HG03439 (cell line): ENCODE measurements around the gene THBS1.

ENCODE experiments used
- ATAC-seq: cut with Tn5 transposase; IDR thresholded peaks from one replicate; pipeline ENCODE4 v1.9.1; 2021; ENCODE audit warnings: mild to moderate bottlenecking, moderate library complexity; ENCODE audit not compliant: unreplicated experiment

The THBS1 gene

DNA sequence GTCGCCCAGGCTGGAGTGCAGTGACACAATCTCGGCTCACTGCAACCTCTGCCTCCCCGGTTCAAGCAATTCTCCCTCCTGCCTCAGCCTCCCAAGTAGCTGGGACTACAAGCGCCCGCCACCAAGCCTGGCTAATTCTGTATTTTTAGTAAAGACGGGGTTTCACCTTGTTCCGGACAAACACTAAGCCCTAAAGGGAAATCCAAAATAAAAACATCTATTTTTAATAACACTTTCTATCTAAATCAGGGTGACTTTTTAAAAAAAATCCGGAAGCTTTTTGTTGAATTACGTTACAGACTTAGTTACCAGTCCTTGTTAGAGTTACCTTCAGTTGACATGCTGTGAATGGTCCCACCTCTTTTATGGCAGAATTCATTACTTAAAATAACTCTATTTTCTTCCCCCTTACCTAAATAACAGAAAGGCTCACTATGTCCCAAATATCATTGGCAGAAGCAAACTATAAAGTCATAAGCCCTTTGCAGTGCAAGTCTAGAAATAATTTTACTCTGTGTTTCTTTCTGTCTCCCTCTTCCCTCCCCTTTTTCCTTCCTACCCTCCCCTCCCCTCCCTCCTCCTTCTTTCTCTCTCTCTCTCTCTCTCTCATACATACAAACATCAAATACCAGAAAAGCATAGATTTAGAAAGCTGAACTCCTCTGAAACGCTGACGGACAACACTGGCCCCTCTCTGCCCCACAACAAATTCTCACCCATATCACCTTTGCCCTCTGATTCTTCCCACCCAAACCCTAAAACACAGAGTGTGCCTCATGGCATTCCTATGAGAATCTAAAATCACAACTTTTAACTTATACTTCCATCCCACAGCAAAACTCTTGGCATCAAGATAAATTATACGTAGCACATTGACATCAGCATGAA lies 18.3 kb downstream of the THBS1 start:
- ATAC-seq: no peak

DNA sequence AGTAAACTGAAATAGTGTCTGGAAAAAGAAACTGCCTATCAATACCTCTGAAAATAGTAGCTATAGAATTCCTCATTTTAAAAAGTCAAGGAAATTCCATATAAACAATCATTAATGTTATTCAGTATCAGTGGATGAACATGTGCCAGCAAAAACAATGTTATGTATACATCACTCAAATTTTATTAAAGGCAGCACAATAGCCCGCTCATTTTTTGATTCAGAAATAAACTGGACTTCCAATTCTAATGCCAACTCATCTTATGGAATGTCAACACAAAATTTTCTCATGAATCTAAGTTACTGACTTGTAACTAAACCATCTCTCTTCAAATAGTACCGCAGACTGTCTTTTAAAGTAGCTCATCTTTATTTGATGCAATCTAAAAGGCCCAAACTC lies 19.0 kb downstream of the THBS1 start:
- ATAC-seq: no peak

DNA sequence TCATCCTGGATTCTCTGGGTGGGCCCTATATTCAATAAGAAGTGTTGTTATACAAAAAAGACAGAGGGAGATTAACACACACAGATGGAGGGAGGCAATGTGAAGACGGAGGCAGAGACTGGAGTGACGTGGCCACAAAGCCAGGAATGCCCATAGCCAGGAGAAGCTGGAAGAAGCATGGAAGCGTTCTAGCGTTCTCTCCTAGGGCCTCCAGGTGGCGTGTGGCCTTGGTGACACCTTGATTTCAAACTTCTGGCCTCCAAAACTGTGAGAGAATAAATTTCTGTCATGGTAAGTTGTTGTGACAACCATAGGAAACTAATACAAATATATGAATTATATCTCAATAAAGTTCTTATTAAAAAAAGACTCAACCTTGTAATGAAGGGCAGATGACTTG lies 21.3 kb downstream of the THBS1 start:
- no peak for ATAC-seq

DNA sequence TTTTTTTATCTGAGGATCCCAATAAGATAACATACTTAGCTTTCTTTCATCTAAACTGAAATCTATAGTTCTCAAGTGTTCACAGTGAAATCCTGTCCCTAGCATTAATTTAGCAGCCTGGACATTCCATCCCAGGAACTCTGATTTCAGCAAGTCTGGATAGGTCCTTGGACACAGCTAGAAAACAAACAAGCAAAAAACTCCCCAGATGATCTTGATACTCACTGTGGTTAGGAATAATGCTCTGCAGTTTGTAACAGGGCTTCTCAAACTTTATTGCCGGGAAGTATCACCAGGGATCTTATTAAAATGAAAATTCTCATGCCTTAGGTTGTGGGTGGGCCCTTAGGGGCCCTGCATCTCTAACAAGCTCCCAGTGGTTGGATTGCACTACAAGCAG lies 24.3 kb downstream of the THBS1 start:
- no peak for ATAC-seq

DNA sequence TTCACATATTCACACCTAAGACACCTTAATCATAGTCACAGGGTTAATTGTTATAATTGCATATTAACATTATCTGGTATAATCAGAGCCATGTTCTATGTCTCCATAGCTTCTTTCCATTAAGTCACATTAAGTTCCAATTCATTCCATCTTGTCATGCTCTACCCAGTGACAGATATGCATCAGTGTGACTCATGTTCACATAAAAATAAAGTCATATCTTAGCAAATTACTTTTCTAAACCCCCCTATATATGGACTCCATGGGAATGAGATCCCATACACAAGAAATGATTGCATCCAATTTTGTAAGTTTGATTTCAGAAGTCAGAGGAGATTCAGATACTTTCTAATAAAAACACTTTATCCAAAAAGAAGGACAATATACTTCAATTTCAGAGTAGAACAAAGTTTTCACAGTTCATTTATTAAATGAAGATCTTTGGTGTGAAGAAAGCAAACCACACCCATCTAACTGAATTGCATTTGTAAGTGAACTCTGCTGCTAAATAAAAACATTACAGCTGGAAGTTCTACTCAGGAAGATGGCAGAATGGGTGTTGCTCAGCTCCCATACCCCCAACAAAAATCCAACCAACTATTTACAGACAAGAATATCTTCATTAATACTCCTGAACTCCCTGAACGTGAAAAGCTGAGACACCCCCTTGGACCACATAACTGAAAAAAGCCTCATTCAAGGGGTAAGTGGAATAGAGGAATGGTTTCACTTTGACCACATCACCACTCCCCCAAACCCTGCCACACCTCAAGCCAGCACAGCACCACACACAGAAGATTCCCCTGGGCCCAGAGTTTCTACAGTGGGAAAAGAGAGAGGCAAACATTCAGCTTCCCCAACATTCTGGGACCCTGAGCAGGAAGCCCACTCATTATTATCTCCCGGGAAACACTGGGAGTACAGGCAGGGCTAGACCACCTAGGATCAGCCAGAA lies 27.6 kb downstream of the THBS1 start:
- no peak for ATAC-seq

DNA sequence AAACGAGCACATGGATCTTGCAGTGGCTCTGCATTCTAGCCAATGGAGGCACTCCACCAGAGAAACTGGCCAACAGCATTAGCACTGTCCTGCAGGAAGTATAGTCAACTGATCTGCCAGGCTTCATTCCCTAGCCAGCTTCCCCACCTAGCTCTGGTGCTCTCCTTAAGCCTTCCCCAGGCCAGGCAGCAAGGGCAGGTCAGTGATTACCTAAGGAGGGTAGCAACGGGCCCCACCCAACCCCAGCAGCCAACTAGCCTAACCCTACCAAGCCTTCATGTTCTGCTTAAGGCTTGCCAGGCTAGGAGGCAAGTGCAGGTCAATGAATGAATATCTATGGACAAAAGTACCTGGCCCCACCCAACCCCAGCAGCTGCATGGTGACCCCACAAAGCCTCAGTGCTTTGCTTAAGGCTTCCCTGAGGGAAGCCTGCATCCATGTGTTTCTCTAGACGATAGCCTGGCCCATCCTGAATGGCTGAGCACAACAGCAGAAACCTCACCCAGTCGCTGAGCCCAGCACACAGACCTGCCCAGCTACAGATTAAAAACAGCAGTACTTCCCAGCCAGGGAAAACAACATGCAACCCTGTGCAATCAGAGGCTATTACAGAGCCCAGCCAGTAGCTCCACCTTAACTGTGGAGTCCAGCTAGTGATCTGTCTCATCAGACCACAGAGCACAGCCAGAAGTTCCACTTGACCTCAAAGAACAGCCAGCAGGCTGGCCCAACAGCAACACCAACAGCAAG lies 28.5 kb downstream of the THBS1 start:
- no peak for ATAC-seq

DNA sequence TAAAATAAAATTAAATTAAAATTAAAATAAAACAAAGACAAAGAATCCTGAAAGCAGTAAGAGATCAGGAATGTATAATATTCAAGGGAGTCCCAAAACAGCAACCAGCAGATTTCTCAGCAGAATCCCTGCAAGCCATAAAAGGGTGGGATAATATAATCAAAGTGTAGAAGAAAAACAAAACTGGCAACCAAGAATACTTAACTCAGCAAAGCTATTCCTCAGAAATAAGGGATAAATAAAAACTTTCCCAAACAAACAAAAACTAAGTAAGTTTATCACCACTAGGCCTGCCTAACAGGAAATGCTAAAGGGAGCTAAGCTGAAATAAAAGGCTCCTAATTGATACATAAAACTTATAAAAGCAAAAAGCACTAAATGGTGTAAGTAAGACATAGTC lies 29.8 kb downstream of the THBS1 start:
- no peak for ATAC-seq

DNA sequence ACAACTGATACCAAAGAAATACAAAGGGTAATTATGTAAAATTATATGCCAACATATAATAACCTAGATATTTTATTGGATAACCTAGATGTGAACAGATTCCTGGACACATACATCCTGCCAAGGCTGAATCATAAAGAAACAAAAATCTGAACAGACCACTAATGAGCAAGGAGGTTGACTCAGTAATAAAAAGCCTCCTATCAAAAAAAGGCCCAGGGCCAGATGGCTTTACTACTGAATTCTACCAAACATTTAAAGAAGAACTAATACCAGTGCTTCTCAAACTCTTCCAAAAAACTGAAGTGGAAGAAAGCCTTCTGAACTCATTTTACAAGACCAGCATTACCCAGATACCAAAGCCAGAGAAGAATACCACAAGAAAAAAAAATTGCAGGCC lies 32.4 kb downstream of the THBS1 start:
- ATAC-seq: no peak

DNA sequence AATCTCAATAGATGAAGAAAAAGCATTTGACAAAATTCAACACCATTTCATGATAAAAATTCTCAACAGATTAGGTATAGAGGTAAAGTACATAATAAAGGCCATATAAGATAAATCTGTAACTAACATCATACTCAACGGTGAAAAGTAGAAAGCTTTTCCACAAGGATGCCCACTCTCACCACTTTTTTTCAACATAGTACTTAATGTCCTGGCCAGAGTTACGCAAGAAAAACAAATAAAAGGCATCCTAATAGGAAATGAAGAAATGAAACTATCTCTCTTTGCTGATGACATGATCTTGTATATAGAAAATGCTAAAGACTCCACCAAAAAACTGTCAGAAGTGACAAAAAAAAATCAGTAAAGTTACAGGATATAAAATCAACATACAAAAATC lies 33.0 kb downstream of the THBS1 start:
- no peak for ATAC-seq

DNA sequence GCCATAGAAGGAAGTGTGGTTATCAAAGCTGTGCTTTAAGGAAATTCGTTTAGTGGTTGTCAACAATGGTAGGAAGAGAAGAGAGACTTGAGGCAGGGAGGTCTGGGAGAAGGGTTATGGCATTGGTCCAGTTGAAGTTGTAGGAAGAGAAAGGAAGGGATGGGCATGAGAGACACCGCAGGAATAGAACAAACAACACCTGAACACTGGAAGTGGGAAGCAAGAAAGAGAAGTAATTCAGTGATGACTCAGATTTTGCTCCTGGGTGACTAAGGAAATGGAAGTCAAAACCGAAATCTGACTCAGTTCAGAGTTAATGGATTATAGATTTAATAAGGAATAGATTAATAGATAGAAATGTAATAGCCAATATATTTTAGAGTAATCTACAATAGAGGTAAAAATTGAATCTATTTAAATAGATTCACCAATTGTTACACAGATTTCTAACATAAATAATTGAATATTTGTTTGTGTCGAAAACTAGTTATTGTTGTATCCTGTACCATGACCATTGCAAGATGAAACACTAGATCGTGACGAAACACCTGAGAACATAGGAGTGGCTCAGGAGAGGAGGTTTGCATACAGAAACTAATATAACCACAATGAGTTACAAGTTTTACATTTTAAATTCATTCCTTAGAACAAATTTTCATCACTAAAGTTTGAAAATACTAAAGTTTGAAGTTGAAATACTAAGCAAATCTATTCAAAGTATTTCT lies 36.0 kb downstream of the THBS1 start:
- ATAC-seq: no peak

DNA sequence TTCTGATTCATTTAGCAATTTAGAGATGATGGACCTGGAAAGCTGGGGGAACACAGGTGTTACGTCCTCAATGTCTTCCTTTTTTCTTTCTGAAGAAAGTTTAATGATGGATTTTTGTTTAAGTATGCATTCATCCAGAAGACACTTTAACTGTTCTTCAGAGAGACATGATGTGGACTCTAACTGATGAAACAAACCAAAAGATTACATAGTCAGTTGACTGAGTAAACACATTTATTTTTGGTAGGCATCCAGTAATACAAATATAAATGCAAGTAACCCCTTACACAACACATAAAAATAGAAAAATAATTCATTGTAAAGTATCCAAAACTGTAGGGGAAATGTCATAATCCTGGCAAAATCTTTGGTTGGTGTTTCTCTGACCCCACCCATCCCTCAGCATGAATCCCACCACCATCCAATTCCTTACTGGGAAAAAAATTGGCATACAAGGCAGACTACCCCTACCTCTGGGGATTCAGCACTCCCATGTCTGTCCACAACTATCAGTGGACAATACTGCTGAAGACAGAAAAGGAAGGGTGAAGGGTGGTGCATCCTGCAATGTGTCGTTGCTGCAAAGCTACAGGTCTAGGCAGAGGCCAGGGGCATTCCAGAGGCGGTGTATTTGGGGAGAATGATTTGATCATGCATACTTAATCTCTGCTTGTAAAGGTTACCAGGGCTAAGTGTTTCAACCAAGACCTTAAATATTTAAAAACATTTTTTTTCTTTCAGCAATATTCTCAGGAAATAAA lies 37.4 kb downstream of the THBS1 start:
- ATAC-seq: no peak

DNA sequence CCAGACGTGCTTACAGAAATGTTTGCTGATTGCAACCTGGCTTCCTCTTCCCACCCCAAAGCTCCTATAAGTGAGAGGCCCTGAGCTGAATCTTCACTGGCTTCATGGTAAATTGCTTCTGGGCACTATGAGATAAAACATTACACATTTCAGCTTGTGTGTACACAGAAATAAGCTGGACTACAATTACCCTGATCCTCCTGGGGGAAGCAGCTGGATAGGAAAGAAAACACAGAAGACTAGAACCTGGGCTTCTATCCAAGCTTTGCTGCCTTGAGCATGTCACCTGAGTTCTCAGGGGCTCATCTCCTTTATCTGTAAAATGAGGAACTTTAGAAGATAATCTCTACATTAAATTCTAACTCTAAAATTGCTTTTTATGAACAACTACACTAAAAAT lies 40.3 kb downstream of the THBS1 start:
- ATAC-seq: no peak

DNA sequence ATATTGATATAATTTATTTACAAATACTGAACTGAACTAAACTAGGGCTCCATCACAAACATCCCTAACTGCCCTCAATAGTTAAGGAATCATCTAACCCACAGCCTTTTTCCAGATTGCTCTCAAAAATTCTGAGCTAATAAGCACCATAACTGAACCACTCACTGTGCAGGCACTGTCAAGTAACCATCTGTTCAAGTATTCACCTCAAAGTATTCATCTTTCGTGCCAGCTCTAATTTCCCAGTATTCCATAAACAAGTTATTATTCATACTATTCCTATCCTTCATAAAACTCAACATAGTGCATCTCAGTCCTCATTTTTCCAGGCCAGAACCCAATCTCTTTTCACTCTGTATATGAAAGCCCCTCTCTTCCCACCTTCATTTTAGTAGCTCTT lies 41.1 kb downstream of the THBS1 start:
- no peak for ATAC-seq

DNA sequence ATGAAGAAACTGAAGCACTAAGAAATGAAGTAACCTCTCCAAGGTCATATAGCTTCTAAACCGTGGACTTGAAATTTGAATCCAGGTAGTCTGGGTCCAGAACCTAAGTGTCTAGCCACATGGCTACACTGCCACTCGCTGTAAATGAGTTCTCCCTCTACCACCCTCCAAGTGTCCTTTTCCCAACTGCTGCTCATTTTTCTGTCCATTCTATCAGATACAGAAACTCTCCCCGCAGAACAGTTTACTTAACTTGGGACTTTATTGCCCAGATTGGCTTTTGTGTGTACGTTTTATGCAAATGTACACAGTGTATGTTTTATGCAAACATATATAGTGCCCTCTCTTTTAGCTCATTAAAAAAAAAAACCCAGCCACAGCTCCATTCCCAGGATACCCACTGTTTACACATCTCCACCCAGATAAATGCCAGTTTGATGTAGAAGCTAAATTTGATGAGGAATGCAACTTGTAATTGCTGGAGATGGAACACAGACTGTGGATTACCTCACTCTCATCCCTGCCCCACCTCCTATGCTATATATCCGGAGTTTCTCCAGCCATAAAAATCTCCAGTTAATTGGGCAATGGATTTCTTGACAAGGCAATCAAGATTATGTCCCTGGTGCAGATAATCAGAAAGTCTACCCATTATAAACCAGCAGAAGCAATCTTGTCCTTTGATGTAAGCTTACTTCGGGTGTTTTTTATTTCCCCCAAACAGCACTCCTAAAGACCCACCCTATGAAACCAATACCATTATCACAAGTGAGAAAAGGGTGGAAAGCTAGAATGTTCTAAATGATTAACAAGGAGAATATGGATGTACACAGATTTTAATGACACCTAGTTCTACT lies 42.0 kb downstream of the THBS1 start:
- ATAC-seq: no peak

DNA sequence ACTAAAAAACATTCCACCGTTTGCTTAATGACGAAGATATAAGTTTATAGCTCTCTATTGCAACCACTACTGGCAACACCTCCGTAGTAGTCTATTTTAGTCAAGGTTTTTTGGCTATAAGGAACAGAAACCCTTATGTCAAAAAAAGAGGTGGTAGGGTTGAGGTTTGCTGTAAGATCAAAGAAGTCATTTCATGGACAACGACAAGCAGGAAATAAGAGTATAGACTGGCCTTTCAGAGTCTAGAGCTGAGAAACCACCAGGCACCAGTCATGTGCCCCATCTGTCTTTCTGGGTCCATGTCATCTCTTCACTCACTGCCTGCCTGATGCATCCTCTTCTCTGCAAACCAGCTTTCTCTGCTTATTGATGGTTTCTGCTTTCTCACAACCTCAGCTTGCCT lies 42.7 kb downstream of the THBS1 start:
- ATAC-seq: peak; percentile 78

DNA sequence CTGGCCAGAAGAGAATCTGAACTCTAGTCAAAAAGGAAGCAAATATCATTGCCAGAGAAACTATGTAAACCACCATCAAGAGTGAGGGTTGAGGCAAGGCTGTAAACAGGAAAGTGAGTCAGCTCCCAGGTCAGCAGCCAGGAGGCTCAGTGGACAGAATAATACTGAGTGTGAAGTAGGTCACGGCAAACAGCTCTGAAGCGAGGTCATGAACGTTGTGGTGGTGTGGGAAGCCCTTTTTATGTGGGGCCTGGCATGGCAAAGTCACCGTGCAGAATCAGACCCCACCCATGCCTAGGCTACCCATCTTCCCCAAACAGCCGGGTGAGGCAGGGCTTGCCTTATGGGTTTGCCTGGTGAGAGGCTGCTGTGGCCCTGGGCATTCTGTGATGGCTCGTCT lies 43.9 kb downstream of the THBS1 start:
- ATAC-seq: no peak

DNA sequence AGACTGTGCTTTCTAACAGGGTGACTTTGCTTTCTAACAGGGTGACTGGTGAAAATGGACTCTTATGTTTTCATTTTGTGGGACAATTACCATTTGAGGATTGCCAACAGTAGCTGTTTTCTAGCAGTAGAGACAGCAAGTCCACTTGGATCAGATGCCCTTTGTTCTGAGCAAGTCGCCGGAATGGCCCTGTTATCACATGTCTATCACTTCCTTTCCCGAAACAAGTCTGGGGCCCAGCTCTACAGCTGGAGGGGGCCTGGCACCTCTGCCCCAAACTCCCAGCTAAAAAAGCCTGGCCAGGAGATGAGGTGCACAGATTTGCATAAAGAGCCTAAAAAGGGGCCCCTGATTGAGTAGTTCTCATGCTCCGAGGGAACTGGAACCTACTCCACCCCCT lies 44.6 kb downstream of the THBS1 start:
- no peak for ATAC-seq

DNA sequence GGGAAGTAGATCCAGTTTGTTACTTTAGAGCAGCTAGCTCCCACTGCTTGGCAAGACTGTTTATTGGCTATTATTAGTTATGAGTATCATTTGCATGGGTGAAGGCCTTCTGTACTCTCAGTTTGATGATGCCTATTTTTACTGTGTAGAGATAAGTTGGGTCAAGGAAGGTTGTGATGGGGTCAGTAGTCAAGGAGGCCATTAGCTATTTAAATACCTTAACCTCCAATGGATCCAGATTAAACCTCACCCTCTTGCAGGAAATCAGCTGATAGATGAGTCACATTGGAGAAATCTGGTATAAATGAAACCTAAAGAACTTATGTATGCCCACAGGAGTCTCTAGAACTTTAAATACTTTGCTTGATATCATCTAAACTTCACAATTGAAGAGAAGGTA lies 45.0 kb downstream of the THBS1 start:
- ATAC-seq: no peak
